ENCODE results near the gene KIF3C.

DNA sequence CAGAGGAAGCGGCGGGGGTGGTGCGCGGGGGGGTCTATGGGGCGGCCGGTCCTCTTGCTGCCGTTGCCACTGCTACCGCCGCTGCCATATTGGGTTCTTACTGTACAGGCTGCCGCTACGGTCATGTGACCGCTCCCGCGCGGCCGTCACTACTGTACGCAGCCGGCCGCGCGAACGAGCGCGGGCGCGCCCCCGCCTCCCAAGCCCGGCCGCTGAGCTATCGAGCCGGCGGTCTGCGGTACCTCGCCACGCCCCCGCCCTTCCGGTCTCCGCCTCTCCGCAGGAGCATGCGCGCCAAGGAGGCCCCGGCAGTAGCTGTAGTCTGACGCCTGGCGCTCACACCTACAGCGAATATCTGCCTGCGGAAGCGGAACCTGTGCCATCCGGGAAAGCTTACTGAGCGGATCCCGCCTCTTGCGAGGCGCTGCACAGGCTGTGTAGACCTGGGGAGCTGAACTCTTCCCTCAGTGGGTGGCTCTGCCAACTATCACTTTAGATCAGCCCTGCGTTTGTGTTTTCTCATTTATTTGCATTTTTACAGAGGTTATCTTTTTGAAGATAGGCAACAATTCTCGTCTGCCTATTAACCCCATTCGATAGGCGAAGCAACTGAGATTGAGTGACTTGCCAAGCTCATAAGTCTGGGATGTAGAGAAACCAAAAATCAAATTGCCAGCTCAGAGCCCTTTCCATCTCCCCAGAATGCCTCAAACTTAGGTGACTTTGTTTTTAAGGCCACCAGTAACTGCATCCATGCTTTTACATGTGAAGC is 103.8 kb downstream of the KIF3C start, which contains the start of gene ASXL2:
- TF ChIP-seq, protein P1, sequence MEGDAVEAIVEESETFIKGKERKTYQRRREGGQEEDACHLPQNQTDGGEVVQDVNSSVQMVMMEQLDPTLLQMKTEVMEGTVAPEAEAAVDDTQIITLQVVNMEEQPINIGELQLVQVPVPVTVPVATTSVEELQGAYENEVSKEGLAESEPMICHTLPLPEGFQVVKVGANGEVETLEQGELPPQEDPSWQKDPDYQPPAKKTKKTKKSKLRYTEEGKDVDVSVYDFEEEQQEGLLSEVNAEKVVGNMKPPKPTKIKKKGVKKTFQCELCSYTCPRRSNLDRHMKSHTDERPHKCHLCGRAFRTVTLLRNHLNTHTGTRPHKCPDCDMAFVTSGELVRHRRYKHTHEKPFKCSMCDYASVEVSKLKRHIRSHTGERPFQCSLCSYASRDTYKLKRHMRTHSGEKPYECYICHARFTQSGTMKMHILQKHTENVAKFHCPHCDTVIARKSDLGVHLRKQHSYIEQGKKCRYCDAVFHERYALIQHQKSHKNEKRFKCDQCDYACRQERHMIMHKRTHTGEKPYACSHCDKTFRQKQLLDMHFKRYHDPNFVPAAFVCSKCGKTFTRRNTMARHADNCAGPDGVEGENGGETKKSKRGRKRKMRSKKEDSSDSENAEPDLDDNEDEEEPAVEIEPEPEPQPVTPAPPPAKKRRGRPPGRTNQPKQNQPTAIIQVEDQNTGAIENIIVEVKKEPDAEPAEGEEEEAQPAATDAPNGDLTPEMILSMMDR (IDR thresholded peaks at IDR 0.05) = peak in 3 of 6 experiments; percentile 22 to 32 (median 30)
- TF ChIP-seq POLR2A (IDR thresholded peaks at IDR 0.05) (peak in 2 of 4 donors; percentile 72 to 82), EP300 (IDR thresholded peaks at IDR 0.05) (peak in 1 of 4 donors; percentile 48), POLR2AphosphoS5 (IDR thresholded peaks at IDR 0.05) (peak; percentile 71 to 92)
